ENCODE measurements around the gene CALR3.
"Not testable (repeated sequence)": the region's sequence is repeated elsewhere in the genome, so short reads cannot be mapped to it uniquely, and the experiment has no call there.

Gene CALR3

DNA sequence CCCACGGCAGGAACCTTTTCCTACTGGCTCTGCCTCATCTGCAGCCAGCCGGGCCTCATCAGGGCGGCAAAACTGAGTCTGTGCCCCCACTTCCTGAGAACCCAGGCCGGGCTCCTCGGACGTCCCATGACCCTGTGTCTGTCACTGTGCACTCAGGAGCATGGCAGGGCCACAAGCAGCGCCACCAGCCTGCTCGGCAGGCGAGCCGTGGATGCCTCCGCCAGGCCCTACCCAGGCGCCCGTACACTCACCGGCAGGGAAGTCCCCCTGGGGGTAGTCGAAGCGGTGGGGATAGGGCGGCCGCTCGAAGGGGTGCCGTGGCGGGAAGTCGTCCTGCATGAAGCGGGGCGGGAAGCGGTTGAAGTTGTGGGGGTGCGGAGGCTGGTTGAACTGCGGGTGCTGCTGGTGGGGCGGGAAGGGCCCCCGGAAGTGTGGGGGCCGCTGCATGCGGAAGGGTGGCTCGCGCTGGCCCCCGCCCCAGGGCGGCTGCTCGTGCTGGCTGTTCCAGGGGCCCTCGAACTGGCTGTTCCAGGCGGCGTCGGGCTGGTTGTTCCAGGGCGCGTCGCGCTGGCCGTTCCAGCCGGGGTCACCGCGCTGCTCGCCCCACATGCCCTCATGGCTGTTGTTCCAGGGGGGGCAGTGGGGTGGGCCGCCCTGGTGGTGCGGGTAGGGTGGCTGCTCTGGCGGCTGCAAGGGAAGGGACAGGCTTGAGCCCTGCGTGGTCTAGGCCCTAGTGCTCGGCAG, 29.2 kb upstream of the CALR3 start:
- DNase-seq = no peak

DNA sequence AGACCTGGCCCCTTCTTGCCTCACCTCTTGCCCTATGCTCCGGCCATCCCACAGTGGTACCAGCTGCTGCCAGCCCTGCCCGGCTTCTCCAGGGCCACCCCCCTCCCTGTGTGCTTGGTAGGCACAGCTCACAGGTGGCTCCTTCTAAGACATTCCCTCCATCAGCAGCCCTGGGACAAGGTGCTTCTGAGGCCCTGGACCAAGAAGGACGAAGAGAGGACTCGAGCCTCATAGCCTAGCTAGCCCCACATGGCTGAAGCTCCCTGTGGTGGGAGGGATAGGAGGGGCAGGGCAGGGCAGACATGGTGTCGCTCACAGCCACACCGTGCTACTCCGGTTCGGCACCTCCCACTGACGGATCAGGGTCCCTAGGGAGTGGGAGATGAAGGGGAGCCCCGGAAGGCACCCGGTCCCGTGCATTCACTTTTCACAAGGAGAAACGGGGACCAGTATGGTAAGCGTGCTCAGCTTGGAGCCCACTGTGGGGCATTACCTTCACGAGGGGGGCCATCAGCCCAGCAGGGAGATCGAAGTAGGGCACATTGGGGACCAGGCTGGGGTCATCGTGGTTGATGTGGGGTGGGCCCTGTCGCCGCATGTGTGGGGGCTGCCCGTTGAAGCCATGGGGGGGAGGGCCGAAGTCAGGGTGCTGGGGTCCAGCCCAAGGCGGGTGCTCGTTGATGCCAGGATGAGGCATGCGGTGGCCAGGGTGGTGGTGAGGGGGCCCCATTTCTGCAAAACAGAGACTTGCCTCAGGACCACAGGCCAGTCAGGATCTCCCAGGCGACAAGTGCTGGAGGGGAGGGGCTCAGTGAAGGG, 26.8 kb upstream of the CALR3 start:
- no peak for DNase-seq

DNA sequence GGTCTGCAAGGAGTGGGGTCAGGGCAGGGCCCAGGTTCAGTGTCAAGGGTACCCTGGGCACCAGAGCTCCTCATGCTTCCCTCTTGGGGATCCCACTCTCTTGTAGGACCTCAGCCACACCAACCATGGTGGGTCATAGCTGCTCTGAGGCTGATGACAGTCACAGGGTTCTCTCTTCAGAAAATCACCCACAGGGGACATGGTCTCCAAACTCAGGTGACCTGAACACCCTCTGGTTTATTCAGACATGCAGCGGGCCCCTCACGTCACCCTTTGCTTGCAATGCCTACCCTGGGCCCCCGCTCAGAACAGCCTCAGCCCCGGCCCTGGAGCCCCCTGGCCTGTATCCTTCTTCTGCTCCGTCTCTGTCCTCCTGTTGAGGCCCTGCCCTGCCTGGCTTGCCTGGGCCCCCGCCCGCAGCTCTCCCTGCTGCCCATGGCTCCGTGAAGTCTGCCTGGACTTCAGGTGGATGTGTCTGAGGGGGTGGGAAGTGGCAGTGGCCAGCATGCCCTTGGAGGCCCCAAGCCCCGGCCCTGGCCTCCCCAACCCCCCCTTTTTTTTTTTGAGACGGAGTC, 25.8 kb upstream of the CALR3 start:
- no peak for DNase-seq

DNA sequence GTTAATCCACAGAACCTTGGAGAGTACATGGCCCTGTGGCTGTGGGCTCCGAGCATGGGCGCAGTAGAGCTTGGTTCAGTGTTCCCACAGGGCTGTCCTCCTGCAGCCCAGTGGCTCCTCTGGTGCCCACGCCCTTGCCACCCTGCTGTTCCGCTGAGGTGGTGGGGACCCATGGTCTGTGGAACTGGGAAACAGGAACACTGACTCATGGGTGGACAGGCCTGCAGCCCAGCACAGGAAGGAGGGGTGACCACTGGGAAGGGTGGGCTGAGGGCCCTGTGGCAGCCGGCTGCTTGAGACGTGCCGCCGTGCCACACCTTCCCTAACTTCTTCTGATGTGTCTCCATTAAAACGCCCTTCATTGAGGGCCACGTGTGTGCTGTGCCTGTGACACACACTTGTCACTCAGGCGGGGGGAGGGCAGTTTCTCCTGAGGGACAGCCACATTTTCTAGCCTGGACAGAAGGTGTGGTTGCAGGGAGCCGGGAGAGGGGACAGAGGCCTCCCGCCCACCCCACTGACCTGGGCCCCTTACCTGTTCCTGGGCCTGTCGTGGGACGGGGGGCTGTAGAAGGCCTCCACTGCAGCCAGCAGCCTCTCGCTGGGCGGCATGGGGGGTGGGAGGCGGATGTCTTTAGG, 25.1 kb upstream of the CALR3 start:
- no peak for DNase-seq

DNA sequence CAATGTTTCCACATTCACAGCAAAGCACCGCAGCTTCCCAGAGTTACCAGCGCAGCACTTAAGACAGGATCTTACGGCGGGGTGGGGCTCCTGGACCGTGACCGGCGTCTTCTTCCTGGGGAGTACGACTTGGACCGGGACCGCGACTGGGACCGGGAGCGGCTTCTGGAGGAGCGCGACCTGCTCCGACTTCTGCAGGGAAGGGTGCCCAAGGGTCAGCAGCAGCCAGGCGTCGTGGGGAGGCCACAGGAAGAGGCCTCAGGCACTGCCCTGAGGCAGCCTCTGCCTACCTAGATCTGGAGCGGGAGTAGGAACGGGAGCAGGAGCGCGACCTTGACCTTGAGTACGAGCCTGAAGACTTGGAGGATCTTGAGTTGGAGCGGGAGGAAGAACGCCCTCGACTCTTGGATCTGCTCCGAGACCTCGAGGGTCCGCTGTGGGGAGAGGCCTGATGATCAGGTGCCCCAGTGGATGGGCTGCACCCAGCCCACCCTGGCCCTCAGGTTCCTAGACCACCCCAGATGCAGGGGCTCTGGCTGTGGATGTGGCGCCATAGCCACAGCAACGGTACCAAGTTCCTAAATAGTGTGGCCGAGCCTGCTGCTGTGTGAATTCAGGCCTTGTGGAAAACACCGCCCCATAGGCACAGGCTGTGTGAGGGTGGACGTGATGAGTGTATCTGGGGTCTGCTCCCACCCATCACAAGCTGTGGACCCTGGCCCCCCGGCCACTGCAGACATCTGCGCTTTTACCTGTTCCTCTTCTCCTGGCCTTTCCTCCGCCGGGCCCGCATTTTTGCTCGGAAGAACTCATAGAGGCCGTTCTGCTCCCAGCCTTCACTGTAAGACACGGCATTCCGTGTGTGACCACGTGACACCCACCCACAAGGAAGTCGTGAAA, 24.4 kb upstream of the CALR3 start:
- DNase-seq = no peak

DNA sequence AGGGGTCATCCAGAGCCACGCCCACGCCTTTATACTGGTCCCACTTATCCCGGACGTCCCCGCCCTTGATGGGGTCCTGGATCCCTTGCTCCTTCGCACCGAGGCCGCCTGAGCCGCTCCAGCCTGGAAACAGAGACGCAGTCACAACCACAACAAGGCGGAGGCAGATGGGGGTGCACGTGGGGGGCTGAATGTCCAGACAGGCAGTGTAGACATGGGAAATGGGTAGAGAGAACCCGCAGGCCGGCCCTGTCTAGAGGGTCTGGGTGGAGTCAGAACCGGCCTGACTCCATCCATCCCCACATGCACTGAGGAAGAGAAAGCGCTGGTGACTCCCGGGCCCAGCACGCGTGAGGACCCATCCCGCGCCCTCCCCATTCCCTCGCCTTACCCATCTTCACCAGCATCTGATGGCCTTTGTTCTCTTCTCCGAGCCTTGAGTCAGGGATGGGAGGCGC, 23.3 kb upstream of the CALR3 start:
- DNase-seq = no peak

DNA sequence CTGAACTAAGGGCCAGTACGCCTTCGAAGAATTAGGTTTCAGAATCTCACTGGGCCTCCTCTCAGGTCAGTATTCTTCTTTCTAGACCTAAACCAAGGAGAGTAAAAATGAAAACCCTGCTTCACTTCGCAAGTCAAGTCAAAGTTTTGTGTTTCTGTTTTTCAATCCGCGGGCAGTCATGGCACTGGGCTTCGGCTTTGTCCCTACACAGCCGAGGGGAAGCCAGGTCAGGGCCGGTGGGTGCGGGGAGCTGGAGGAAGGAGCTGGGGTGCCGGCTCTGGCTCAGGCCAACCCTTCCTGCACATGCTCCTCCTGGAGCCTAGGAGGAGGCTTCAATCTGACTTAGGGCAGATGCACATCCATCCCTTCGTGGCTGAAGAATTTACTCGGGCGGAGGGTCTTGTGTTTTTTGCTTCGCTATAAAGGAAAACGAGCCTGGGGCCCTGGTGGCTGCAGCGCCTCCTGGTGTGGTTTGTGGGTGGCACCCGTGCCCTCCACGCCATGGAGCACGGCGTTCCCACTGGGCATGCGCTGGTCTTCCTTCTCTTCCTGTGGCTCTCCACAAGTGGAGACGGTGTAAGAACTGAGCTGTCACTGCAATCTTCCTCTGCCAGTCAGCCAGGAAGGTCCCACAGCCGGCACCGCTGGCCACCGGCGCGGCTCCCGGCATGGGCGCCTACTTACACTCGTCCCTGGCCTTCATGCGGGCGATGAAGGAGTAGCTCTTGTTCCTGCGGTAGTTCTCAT, 22.7 kb upstream of the CALR3 start:
- DNase-seq = no peak

DNA sequence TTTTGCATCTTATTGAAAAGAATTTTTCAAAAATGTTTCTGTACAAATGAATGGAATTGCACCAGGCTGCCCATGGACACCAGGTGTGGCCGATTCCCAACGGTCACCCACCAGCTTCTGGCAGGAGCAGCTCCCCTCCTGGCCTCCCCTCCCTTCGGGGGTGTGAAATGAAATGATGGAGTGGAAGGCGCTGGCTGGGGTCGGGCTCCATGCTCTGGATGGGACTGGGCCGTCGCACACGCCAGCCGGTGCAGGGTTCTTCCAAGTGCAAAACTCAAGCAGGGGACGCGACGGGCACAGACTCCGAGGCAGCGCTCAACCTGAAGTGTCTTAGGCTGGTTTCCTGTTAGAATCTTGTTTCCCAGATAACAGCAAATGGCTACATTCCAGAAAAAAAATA, 22.1 kb upstream of the CALR3 start:
- no peak for DNase-seq

DNA sequence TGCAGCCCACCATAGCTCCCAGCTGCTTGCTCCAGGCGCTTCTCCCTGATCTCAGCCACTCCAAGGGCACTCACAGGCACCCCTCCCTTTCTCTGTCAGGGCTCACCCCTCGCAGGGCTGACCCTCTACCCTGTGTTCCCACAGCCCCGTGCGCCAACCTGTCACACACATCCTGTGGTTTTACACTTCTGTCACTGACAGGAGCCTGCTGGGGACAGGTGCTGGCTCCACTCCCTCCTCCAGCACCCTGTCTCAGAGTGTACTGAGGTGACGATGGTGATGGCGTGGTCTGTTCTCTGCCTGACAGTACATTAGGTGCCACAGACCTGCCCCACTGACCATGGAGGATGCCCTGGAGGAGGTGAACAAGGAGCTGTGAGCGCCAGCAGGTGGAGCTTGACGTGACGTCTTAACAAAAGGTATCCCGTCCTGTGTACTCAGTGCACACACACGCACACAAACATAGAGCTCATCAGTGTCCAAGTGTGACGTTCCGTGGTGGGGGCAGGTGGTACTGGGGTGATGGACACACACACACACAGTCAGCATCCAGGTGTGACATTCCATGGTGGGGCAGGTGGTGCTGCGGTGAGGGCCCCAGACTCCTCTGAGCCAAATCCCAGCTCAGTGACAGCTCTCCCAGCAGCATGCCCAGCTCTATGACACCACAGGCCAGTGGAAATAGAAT, 21.1 kb upstream of the CALR3 start:
- no peak for DNase-seq

DNA sequence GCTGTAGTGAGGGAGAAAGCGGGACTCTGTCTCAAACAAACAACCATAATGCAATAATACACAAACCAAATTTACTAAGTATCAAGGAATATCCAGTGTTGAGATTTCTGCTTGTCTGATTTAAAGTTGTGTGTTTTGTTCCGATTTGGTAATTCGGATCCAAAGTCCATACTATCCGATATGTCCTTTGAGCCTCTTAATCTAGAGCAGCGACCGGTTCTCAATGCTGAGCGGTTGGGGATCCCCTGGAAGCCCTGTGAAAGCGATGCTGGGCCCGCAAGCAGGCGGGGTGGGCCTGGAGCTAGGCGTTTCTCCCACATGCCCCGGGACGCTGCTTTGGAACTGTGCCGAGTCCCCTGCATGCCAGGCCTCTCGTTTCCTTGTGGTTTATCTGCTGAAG, 20.4 kb upstream of the CALR3 start:
- no peak for DNase-seq

DNA sequence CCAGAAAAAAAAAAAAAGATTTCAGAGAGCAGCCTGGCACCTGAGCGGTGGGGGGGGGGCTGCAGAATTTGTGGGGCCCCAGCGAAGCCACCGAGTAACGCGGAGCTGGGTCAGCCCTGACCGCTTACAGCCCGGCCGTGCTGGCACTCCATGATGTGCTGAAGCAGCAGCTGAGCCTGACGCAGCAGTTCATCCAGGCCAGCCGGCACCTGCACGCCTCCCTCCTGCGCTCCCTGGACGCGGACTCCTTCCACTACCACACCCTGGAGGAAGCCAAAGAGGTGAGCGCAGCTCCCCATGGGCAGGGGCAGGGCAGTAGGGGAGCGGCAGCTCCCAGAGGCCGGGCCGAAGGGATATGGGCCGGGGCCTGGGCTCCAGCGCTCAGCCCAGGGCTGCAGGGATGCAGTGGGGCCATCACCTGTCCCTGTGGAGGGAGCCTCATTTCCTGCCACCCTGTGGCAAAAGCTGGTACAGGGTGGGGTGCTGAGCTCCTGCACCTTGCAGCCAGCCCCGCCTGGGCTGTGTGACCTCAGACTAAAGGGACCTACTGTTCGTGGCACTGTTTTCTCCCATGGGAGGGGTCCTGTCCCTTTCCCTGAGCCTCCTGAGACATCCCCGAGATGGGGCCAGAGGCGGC, 18.5 kb upstream of the CALR3 start:
- no peak for DNase-seq

DNA sequence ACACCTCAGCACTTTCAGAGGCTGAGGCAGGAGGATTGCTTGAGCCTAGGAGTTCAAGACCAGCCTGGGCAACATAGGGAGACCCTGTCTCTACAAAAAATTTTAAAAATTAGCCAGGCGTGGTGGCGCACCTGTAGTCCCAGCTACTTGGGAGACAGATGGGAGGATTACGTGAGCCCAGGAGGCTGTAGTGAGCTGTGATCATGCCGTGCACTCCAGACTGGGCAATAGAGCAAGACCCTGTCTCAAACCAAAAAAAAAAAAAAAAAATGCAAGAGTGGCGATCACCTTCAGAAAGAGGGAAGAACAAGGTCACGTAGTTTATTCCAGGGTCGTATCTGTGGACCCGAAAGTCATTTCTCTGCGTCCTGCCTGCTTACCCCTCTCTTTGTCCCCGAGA, 16.6 kb upstream of the CALR3 start:
- DNase-seq = not testable (repeated sequence)

DNA sequence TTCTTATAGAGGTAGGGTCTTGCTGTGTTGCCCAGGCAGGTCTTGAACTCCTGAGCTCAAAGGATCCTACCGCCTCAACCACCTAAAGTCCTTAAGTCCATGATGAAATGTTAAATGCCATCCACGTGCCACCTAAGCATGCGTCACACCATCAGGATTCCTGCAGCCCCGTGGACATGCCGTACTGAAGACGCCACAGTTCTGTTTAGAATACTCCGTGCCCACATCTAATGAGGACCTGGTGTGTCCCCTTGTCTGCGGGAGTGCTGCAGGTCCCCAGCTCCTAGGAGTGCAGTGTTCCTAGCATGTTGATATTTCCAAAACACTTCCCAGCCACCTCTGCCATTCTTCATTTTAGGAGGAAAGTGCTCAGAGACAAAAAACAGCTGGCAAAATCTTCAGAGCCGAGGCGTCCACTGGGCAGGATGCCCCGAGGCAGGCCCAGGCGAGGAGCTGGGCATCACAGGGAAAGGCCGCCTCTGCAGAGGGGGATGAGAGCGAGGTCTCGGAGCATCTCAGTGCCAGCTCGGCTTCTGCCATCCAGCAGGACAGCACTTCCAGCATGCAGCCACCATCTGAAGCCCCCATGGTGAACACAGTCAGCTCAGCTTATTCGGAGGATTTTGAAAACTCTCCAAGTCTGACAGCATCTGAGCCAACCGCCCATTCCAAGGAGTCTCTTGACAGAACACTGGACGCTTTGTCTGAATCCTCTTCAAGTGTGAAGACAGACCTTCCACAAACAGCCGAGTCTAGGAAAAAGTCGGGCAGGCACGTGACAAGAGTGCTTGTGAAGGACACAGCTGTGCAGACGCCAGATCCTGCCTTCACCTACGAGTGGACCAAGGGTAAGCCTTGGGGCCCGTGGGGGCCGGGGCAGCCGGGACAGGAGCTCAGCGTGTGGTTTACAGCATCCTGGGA, 13.4 kb upstream of the CALR3 start:
- DNase-seq = no peak

DNA sequence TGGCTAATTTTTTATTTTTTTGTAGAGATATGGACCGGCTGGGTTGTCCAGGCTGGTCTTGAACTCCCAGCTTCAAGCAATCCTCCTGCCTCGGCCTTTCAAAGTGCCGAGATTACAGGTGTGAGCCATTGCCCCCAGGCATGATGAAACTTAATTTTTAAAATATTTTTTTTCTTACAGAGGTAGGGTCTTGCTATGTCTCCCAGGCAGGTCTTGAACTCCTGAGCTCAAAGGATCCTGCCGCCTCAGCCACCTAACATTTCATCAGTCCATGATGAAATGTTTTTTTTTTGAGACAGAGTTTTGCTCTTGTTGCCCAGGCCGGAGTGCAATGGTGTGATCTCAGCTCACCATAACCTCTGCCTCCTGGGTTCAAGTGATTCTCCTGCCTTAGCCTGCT, 12.6 kb upstream of the CALR3 start:
- DNase-seq = no peak

DNA sequence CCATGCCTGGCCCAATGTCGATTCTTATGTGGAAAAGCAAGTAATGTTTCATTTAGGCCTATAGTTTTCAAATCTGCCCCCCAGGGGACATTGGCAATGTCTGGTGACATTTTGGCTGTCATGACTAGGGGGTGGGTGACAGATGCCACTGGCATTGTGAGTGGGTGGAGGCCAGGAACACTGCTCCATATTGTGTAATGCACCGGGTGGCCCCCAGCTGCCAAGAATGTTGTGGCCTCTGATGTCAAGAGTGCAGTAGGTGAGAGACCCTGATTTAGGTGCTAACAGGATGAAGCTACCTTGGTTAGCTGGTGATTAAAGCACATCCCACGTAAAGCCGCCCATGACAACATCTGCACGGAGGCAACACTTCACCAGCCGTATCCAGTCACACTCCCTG, 11.0 kb upstream of the CALR3 start:
- no peak for DNase-seq

DNA sequence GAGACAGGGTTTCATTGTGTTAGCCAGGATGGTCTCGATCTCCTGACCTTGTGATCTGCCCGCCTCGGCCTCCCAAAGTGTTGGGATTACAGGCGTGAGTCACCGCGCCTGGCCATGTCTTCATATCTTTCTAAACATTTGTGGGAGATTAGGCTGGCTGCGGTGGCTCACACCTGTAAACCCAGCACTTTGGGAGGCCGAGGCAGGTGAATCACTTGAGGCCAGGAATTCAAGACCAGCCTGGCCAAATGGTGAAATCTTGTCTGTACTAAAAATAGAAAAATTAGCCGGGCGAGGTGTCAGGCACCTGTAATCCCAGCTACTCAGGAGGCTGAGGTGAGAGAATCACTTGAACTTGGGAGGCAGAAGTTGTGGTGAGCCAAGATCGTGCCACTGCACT, 10.2 kb upstream of the CALR3 start:
- not testable (repeated sequence) for DNase-seq

DNA sequence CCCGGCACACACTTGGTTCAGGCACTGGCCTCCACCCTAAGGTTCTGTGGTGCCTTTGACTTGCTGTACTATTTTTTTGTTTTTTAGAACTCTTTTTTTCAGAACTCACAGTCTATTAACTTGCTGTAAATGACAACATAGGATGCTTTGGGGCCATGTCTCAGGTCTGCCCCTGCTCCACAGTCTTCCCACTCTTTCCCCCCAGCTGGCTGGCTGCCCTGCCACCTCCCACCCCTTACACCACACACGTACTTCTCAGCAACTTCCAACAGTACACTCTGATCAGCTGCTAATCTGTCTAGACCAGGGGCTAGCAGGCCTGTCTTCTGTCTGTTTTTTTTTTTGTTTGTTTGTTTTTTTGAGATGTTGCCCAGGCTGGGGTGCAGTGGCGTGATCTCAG, 8.3 kb upstream of the CALR3 start:
- DNase-seq = no peak

DNA sequence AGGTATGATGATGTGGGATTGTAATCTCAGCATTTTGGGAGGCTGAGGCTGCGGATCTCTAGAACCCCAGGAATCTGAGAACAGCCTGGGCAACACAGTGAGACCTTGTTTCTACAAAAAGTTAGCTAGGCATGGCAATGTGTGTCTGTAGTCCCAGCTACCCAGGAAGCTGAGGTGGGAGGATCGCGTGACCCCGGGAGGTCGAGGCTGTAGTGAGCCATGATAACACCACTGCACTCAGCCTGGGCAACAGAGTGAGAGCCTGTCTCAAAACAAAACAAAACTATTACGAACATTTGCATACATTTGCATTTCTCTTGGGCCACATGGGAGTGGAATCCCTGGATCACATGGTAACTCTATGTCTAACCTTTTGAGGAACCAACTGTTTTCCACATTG, 1.9 kb upstream of the CALR3 start:
- no peak for DNase-seq

DNA sequence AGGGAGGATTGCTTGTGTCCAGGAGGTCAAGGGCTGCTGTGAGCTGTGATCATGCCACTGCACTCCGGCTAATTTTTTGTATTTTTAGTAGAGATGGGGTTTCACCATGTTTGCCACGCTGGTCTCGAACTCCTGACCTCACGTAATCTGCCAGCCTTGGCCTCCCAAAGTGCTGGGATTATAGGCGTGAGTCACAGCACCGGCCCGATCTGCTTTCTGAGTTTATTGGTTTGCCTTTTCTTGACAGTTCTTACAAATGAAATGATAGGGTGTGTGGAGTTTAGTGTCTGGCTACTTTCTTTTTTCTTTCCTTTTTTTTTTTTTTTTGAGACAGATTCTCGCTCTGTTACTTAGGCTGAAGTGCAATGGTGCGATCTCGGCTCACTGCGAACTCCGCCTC, 1.1 kb upstream of the CALR3 start:
- no peak for DNase-seq

DNA sequence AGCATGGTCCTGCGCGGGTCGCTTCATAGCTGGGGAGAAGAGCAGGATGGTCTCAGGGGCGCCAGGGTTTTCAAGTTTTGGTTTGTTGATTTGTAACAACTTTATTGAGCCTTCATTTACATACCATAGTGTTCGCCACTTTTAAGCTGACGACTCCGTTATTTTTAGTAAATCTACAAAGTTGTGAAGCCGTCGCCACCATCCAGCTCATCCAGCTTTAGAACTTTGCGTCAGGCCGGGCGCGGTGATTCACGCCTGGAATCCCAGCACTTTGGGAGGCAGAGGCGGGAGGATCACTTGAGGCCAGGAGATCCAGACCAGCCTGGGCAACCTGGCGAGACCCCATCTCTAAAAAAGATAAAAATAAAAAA, 631 bp upstream of the CALR3 start:
- no peak for DNase-seq

All from cerebellar nuclear complex (tissue), 1 donor.